Fibroblast of the aortic adventitia (primary cell): Measurements from ENCODE around the gene LRRC10. TPM values are rescaled to one million over a fixed set of nuclear protein-coding genes. Genes with fewer than 3 reads are reported as not detected.
A peak's percentile ranks its signal among the peaks of the same experiment; 100 is the strongest.

Experiments
- DNase-seq: peaks from one replicate; pipeline ENCODE4 v3.0.0-alpha.2; 2010; ENCODE audit warnings: low read depth
- H3K4me3 ChIP-seq: 2 replicates; pipeline ENCODE4 v1.5.1; 2011; ENCODE audit warnings: low read depth, mild to moderate bottlenecking, control low read depth, low read length, moderate library complexity
- total RNA-seq: library from RNA; depleted of rRNA; stranded (reverse); fragments of >200 nt; gene quantifications from 2 replicates; pipeline ENCODE4 v1.2.3, GENCODE V29; 2012; ENCODE audit warnings: low replicate concordance
- TF ChIP-seq, protein P1 (sequence below): IDR thresholded peaks from 2 replicates; pipeline ENCODE4 v1.5.1; 2011; ENCODE audit warnings: mild to moderate bottlenecking, low read length, control low read depth, inconsistent platforms; ENCODE audit not compliant: insufficient read depth

The LRRC10 gene
- total RNA-seq, 1 donor: not detected

DNA sequence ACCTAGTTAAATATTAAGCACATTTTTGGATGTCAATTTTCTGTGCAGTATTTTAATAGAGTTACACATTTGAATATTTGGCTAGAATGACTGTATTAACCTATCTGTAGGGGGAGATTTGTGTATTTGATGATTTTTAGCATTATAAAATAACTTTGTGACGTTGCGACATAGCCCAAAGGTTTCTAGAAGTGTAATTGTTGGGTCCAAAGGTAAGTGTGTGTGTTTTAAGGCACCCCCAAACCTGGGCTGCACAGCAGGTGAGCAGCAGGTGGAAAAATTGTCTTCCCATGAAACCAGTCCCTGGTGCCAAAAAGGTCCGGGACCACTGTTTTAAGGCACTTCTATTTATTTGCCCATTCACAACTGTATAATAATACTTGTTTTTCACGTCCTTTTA, 22.2 kb downstream of the LRRC10 start:
- no peak for DNase-seq
- no peak overlapping the region for H3K4me3 ChIP-seq
- TF ChIP-seq, protein P1, sequence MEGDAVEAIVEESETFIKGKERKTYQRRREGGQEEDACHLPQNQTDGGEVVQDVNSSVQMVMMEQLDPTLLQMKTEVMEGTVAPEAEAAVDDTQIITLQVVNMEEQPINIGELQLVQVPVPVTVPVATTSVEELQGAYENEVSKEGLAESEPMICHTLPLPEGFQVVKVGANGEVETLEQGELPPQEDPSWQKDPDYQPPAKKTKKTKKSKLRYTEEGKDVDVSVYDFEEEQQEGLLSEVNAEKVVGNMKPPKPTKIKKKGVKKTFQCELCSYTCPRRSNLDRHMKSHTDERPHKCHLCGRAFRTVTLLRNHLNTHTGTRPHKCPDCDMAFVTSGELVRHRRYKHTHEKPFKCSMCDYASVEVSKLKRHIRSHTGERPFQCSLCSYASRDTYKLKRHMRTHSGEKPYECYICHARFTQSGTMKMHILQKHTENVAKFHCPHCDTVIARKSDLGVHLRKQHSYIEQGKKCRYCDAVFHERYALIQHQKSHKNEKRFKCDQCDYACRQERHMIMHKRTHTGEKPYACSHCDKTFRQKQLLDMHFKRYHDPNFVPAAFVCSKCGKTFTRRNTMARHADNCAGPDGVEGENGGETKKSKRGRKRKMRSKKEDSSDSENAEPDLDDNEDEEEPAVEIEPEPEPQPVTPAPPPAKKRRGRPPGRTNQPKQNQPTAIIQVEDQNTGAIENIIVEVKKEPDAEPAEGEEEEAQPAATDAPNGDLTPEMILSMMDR: no peak

DNA sequence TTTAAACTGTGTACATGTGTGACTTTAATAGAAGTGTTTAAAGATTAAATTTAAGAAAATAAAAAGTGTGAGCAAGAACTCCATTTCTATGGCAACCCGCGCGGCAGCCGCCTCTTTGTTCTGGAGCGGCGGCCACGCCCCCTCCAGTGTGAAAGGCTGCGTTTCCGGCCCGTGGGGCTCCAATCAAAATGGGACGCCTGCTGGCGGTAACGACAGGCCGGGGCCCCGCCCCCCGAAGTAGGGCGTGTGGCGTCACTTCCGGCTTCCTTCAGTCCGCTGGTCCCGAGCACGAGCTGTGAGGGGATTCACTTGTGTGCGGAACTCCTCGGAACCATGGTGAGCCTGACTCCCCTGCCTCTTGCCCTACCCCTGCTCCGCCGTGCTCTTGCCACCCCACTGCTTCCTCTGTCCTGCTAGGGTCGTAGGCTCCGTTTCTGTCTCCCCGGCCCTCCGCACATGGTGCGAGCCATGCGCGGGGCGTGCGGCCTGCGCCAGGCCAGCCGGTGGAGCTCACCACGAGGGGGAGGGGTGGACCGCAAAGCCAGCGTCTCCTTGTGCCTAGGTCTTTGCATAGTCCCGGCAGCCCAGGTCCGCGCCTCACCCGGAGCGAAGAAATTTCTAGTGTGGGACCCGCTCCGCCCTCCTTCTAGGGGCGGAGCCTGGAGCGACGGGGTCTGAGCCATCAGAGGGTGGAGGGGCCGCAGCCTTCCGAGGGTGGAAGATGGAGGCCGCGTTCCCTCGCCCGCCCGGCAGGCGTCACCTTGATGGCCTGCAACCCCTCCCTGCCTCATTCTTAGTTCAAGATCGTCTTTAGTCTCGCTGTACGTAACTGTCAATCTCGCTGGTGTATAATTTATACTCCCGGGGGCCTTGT, 25.3 kb downstream of the LRRC10 start, which contains the start of gene CCT2:
Gene CCT2 (plus strand): TSS at position 271 of the 874 bp plus-strand sequence. CDS start 63 bp downstream, at position 334.
- peak; percentile 93 for DNase-seq
- peak within 1 kb of the TSS; percentile 99 for H3K4me3 ChIP-seq
- TF ChIP-seq, protein P1: peak; percentile 63

- TF ChIP-seq, protein P1: no peak
- H3K4me3 ChIP-seq: no peak overlapping the region
- DNase-seq: no peak
Observed at GRCh38 chr12:69583203-69583602, 27.5 kb downstream of the LRRC10 start.

- no peak overlapping the region for H3K4me3 ChIP-seq
- TF ChIP-seq, protein P1: no peak
- DNase-seq: no peak
Observed at GRCh38 chr12:69580074-69580473, 30.6 kb downstream of the LRRC10 start.

DNA sequence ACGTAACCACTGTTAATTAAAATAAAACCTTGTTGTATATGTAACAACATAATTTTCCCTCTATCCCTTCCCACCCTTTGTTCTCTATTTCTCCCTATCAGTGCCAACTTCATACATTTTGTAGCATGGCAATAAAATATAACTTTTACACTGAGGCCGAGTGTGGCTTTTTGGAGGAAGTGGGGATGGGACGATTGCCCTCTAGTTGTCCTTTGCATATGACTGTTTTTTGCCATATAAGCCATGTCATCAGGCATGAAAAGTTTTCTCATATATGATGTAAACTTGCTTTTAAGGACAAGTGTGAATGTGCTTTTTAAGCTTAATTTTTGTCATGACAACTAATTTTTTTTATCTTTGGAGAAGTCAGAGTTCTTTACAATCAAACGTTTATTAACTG, 31.7 kb downstream of the LRRC10 start:
- TF ChIP-seq, protein P1: no peak
- no peak for DNase-seq
- no peak overlapping the region for H3K4me3 ChIP-seq

- TF ChIP-seq, protein P1: no peak
- DNase-seq: no peak
Observed at GRCh38 chr12:69578283-69578682, 32.4 kb downstream of the LRRC10 start.

More at GRCh38 chr12:69578283-69578682, 32.4 kb downstream of the LRRC10 start:
- no peak overlapping the region for H3K4me3 ChIP-seq
